MM.1S (cell line): ENCODE data around the gene APOA1.

Experiments used
- DNase-seq: peaks from one replicate; pipeline ENCODE4 v3.0.0-alpha.2; 2015
- H2AFZ ChIP-seq: fragments of 300-600 bp; sonication (generic); 2 replicates; pipeline ENCODE4 v1.6.0; 2016; ENCODE audit warnings: antibody characterized with exemption, low read length
- H3F3A ChIP-seq: fragments of 300-600 bp; sonication (generic); 2 replicates; pipeline ENCODE4 v1.6.1; 2016; ENCODE audit warnings: mild to moderate bottlenecking, antibody characterized with exemption, low read length, moderate library complexity, mixed read lengths; ENCODE audit not compliant: insufficient read depth
- H3K27ac ChIP-seq: fragments of 300-600 bp; sonication (generic); 2 replicates; pipeline ENCODE4 v1.5.1; 2016; ENCODE audit warnings: mild to moderate bottlenecking, low read length
- H3K27me3 ChIP-seq: fragments of 300-600 bp; sonication (generic); replicated peaks from 2 replicates; pipeline ENCODE4 v1.6.0; 2016; ENCODE audit warnings: low read length; ENCODE audit not compliant: insufficient read depth
- H3K36me3 ChIP-seq: fragments of 300-600 bp; sonication (generic); replicated peaks from 2 replicates; pipeline ENCODE4 v1.6.1; 2016; ENCODE audit warnings: mild to moderate bottlenecking, low read length, mixed read lengths; ENCODE audit not compliant: insufficient read depth
- H3K4me1 ChIP-seq: fragments of 300-600 bp; sonication (generic); 2 replicates; pipeline ENCODE4 v1.6.1; 2016; ENCODE audit warnings: low read length, mixed read lengths
- H3K4me2 ChIP-seq: fragments of 300-600 bp; sonication (generic); 2 replicates; pipeline ENCODE4 v1.6.0; 2016; ENCODE audit warnings: low read depth, low read length
- H3K4me3 ChIP-seq: fragments of 300-600 bp; sonication (generic); 2 replicates; pipeline ENCODE4 v1.5.1; 2016; ENCODE audit warnings: low read length, mixed read lengths
- H3K79me2 ChIP-seq: fragments of 300-600 bp; sonication (generic); 2 replicates; pipeline ENCODE4 v1.6.1; 2016; ENCODE audit warnings: mixed run types, low read length, mixed read lengths
- H3K9ac ChIP-seq: fragments of 300-600 bp; sonication (generic); 2 replicates; pipeline ENCODE4 v1.6.1; 2016; ENCODE audit warnings: low read length, mixed read lengths
- H3K9me2 ChIP-seq: fragments of 300-600 bp; sonication (generic); replicated peaks from 2 replicates; pipeline ENCODE4 v1.6.1; 2016; ENCODE audit warnings: mild to moderate bottlenecking, low read length, mixed read lengths; ENCODE audit not compliant: insufficient read depth
- H3K9me3 ChIP-seq: fragments of 300-600 bp; sonication (generic); replicated peaks from 2 replicates; pipeline ENCODE4 v1.6.1; 2016; ENCODE audit warnings: mild to moderate bottlenecking, low read length, mixed read lengths; ENCODE audit not compliant: insufficient read depth
- H4K20me1 ChIP-seq: fragments of 300-600 bp; sonication (generic); 2 replicates; pipeline ENCODE4 v1.6.1; 2016; ENCODE audit warnings: mild to moderate bottlenecking, low read length, moderate library complexity, mixed read lengths; ENCODE audit not compliant: insufficient read depth
- EZH2 ChIP-seq: fragments of 300-600 bp; sonication (generic); optimal IDR thresholded peaks from 2 replicates; pipeline ENCODE3; 2017; ENCODE audit warnings: low read depth, mild to moderate bottlenecking, antibody characterized with exemption, low read length, mixed read lengths
- EZH2phosphoT487 ChIP-seq: fragments of 300-600 bp; sonication (generic); IDR thresholded peaks from 2 replicates; pipeline ENCODE4 v1.6.1; 2018; ENCODE audit warnings: antibody characterized with exemption, low read length
- TF ChIP-seq, protein P1 (sequence below): fragments of 300-600 bp; sonication (generic); IDR thresholded peaks from 2 replicates; pipeline ENCODE4 v1.5.1; 2016; ENCODE audit warnings: antibody characterized with exemption, low read length, mixed read lengths

APOA1 gene

DNA sequence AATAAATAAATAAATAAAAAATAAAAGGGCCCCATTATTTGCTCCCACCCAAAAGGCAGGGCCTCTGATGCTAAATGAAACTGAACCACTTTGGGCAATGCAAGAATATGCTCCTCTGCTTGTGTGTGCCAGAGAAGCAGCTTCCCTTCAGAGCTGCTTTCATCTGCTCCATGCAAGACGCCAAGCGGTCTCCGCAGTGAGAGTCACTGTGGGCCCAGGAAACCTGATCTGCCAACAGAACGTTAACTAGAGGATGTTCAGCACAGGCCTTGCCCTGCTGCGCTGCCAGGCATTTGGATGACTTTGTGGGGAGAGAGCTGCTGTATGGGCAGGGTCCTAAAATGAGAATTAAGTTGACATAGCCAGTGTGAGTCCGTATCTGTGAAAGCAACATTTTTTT, 43.7 kb upstream of the APOA1 start:
- Histone ChIP-seq H4K20me1 (no peaks in the 10 kb centered on the region), H3K9me3 (no peaks in the 10 kb centered on the region), H3K4me2 (no peak overlapping the region), H3K27ac (no peak overlapping the region), H3K9ac (no peak overlapping the region), H3K4me1 (no peaks in the 10 kb centered on the region), H2AFZ (no peak overlapping the region), H3K27me3 (no peaks in the 10 kb centered on the region), H3F3A (no peaks in the 10 kb centered on the region), H3K9me2 (no peaks in the 10 kb centered on the region), H3K4me3 (no peak overlapping the region), H3K36me3 (no peaks in the 10 kb centered on the region), H3K79me2 (peaks cover 10% of the 10 kb centered on the region; the same call in 1 of the 2 replicates)
- TF ChIP-seq EZH2 = no peak
- TF ChIP-seq EZH2phosphoT487 = no peak
- TF ChIP-seq, protein P1, sequence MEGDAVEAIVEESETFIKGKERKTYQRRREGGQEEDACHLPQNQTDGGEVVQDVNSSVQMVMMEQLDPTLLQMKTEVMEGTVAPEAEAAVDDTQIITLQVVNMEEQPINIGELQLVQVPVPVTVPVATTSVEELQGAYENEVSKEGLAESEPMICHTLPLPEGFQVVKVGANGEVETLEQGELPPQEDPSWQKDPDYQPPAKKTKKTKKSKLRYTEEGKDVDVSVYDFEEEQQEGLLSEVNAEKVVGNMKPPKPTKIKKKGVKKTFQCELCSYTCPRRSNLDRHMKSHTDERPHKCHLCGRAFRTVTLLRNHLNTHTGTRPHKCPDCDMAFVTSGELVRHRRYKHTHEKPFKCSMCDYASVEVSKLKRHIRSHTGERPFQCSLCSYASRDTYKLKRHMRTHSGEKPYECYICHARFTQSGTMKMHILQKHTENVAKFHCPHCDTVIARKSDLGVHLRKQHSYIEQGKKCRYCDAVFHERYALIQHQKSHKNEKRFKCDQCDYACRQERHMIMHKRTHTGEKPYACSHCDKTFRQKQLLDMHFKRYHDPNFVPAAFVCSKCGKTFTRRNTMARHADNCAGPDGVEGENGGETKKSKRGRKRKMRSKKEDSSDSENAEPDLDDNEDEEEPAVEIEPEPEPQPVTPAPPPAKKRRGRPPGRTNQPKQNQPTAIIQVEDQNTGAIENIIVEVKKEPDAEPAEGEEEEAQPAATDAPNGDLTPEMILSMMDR = no peak
- DNase-seq = no peak

DNA sequence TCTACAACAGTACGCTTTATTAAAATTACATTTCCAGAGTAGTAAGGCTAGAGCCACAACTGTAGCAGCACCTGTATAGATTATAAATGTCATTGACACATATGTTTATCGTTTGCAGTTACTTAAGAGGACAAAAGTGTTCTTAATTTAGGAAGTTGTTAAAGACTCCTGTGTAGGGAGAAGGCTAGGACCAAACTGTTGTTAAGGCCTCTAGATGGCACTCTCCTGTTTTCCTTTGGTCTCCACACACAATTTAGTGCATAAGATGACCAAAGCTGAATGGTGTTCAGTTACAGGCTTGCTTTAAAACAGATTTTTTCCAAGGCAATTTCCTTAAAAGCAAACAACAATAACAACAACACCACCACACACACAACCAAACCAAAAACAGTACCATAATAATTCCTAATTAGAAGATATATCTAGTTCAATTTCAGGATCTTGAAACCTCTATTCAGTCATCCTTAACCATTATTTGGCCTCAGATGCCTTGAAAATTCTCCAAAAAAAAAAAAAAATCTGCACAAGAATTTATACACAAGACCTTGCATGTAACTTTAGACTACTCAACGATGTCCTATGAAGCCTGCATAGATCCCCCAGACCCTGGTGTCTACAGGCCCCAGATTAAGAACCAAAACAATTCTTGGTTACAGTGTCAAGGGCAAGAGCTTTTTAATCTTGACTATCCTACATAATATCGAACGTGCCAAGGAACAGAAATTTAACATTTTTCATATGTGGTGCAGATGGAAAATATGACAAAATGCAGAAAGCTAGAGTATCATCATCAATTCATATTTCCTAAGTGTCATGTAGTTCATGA, 42.6 kb upstream of the APOA1 start:
- no peak overlapping the region for H2AFZ ChIP-seq
- H3K9me2 ChIP-seq = no peaks in the 10 kb centered on the region
- no peak overlapping the region for H3K4me3 ChIP-seq
- DNase-seq = peak; percentile 74
- H3K9me3 ChIP-seq = no peaks in the 10 kb centered on the region
- no peak overlapping the region for H3K9ac ChIP-seq
- no peaks in the 10 kb centered on the region for H4K20me1 ChIP-seq
- H3K27ac ChIP-seq = no peak overlapping the region
- no peaks in the 10 kb centered on the region for H3F3A ChIP-seq
- H3K79me2 ChIP-seq = peaks cover 10% of the 10 kb centered on the region; the same call in 1 of the 2 replicates
- no peak overlapping the region for H3K4me2 ChIP-seq
- no peaks in the 10 kb centered on the region for H3K36me3 ChIP-seq
- H3K27me3 ChIP-seq = no peaks in the 10 kb centered on the region
- TF ChIP-seq, protein P1 = peak; percentile 78
- TF ChIP-seq EZH2 = no peak
- no peak for TF ChIP-seq EZH2phosphoT487
- H3K4me1 ChIP-seq = no peaks in the 10 kb centered on the region

DNA sequence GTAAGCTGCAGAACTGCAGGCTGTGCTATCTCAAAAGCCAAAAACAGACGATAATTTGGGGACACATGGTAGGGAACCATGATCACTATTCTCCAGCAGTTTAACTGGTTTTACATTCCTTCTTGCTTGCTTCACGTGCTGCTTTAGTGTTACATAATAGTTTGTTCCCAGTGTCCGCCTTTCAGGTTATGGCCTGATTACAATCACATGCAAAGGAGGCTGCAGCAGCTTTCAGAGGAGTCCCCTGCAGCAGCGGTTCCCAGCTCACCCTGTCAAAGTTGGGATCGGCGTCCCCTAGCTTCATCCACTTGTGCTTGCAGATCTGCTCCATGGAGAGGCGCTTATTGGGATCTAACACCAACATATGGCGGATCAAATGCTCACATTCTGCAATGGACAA, 39.2 kb upstream of the APOA1 start:
- DNase-seq = no peak
- no peak overlapping the region for H3K4me3 ChIP-seq
- H3K9ac ChIP-seq = no peak overlapping the region
- TF ChIP-seq EZH2phosphoT487 = no peak
- TF ChIP-seq, protein P1 = no peak
- no peak for TF ChIP-seq EZH2
- H3K79me2 ChIP-seq = peaks cover 10% of the 10 kb centered on the region; the same call in 1 of the 2 replicates
- H3K9me2 ChIP-seq = no peaks in the 10 kb centered on the region
- H2AFZ ChIP-seq = no peak overlapping the region
- no peaks in the 10 kb centered on the region for H3K27me3 ChIP-seq
- no peaks in the 10 kb centered on the region for H3F3A ChIP-seq
- H3K9me3 ChIP-seq = no peaks in the 10 kb centered on the region
- H3K4me2 ChIP-seq = no peak overlapping the region
- no peaks in the 10 kb centered on the region for H3K4me1 ChIP-seq
- no peak overlapping the region for H3K27ac ChIP-seq
- no peaks in the 10 kb centered on the region for H4K20me1 ChIP-seq
- no peaks in the 10 kb centered on the region for H3K36me3 ChIP-seq
